Right lobe of liver (tissue), 6 donors: ENCODE measurements around the gene TEDC2. TPM values are rescaled to one million over a fixed set of nuclear protein-coding genes. Genes with fewer than 3 reads are reported as not detected.

ENCODE experiments used
- ATAC-seq, 4 donors: fragments of 200-7000 bp; cut with Tn5 transposase; one replicate each; pipeline ENCODE4 v1.9.1; 2020; ENCODE audit warnings: mild to moderate bottlenecking in 4 of 4, moderate library complexity in 4 of 4
- DNase-seq, 3 donors: peaks; one replicate each; pipeline ENCODE4 v3.0.0-alpha.2; 2020
- H3K27ac ChIP-seq, 3 donors: fragments of 200-600 bp; one replicate each; pipeline ENCODE4 v1.8.0; 2022
- H3K27me3 ChIP-seq, 2 donors: fragments of 200-600 bp; one replicate each; pipeline ENCODE4 v1.8.0; 2022
- H3K36me3 ChIP-seq, 4 donors: fragments of 200-600 bp; sonication (generic) in 1 of 4; one replicate each; pipeline versions ENCODE4 v1.5.1 to v1.8.0; 2017 to 2022; ENCODE audit warnings: control low read depth in 1 of 4
- H3K4me1 ChIP-seq, 4 donors: fragments of 200-600 bp; sonication (generic) in 1 of 4; one replicate each; pipeline versions ENCODE4 v1.5.1 to v1.8.0; 2017 to 2022; ENCODE audit warnings: control low read depth in 1 of 4
- H3K4me3 ChIP-seq, 3 donors: fragments of 200-600 bp; one replicate each; pipeline ENCODE4 v1.8.0; 2022
- H3K9me3 ChIP-seq, 4 donors: fragments of 200-600 bp; sonication (generic) in 1 of 4; one replicate each; pipeline versions ENCODE4 v1.5.1 to v1.8.0; 2017 to 2022; ENCODE audit warnings: control low read depth in 1 of 4
- CTCF ChIP-seq, 4 donors: fragments of 200-600 bp in 3 of 4; fragments of 450-650 bp in 1 of 4; IDR thresholded peaks; one replicate each; pipeline versions ENCODE4 v1.5.1 to v1.8.0; 2016 to 2022; ENCODE audit warnings: antibody characterized with exemption in 4 of 4, mild to moderate bottlenecking in 2 of 4
- POLR2A ChIP-seq: fragments of 450-650 bp; IDR thresholded peaks from one replicate; pipeline ENCODE4 v1.6.1; 2017; ENCODE audit warnings: antibody characterized with exemption, mild to moderate bottlenecking
- WGBS: methylation state at CpG from one replicate; pipeline ENCODE4 v1.1.6; 2018; ENCODE audit warnings: low coverage, low lambda C conversion rate; ENCODE audit not compliant: insufficient coverage; ENCODE audit errors: missing lambda C conversion rate; 5-methylcytosine and 5-hydroxymethylcytosine counted together
- intact Hi-C, 2 donors: fragments of 100-400 bp; cut with DNase I; formaldehyde crosslinking; loops; one replicate each; pipeline versions ENCODE4 v1.11.2 to v1.14.1; 2022
- total RNA-seq, 6 experiments: library from RNA; depleted of rRNA in 2 of 6; stranded (reverse); fragments of >200 nt in 2 of 6; fragmentation: NEBNext Ultra II Directional in 3 of 6; extraction: Animal tissue kit (Norgen Biotek cat#: 25700) in 3 of 6; gene quantifications; one replicate each; pipeline versions ENCODE4 v1.1.0 to v1.2.4, GENCODE V29; 2016 to 2023
- donor health status: DM: no; HTN: yes; CAD: no.
- donor health status: DM: no; HTN: no; CAD: no.
- donor health status: DM: no; HTN: no; CAD: no.
- donor health status: DM: no; HTN: yes; CAD: no.
- donor health status: DM: no; HTN: yes; CAD: no.

TEDC2 gene
- total RNA-seq, 6 experiments from 2014 or later: 0.35 to 2.8 (median 0.87) TPM

- Histone ChIP-seq H3K4me3 (no peak overlapping the region), H3K36me3 (no peaks in the 10 kb centered on the region), H3K4me1 (peaks cover 0 to 54% (median 15%) of the 10 kb centered on the region in 4 donors), H3K27me3 (no peaks in the 10 kb centered on the region), H3K9me3 (no peaks in the 10 kb centered on the region), H3K27ac (no peak overlapping the region)
- 100% methylated on average over 2 of the region's 7 CpGs for WGBS
- intact Hi-C loops: no loop called here
- TF ChIP-seq CTCF (IDR thresholded peaks at IDR 0.05) (no peak), POLR2A (no peak)
- no peak for DNase-seq
- ATAC-seq: no peak
These were observed 21.8 kb downstream of the TEDC2 start for GRCh38 chr16:2481676-2482075.

GRCh38 chr16:2482249-2482648, 22.3 kb downstream of the TEDC2 start:
- Histone ChIP-seq H3K4me3 (no peak overlapping the region), H3K36me3 (no peaks in the 10 kb centered on the region), H3K27ac (no peak overlapping the region), H3K9me3 (no peaks in the 10 kb centered on the region), H3K4me1 (peaks cover 0 to 49% (median 13%) of the 10 kb centered on the region in 4 donors), H3K27me3 (no peaks in the 10 kb centered on the region)
- TF ChIP-seq CTCF (IDR thresholded peaks at IDR 0.05) (no peak), POLR2A (no peak)
- ATAC-seq: no peak
- DNase-seq: peak in 1 of 3 donors; percentile 44
- intact Hi-C loops: no loop called here
- WGBS: 78% methylated on average over 6 of the region's 13 CpGs

- intact Hi-C loops: no loop called here
- TF ChIP-seq POLR2A (no peak), CTCF (IDR thresholded peaks at IDR 0.05) (no peak)
- Histone ChIP-seq H3K27me3 (no peaks in the 10 kb centered on the region), H3K36me3 (no peaks in the 10 kb centered on the region), H3K9me3 (no peaks in the 10 kb centered on the region), H3K27ac (no peak overlapping the region), H3K4me1 (peaks cover 0 to 42% (median 10%) of the 10 kb centered on the region in 4 donors), H3K4me3 (no peak overlapping the region)
- WGBS: 80% methylated on average over 20 of the region's 32 CpGs
- peak in 1 of 4 donors; percentile 9 for ATAC-seq
- DNase-seq: peak in 2 of 3 donors; percentile 26 to 57
These were observed 23.0 kb downstream of the TEDC2 start for GRCh38 chr16:2482708-2483534.

GRCh38 chr16:2483939-2484897, 24.3 kb downstream of the TEDC2 start:
- H3K36me3 ChIP-seq: no peaks in the 10 kb centered on the region
- DNase-seq (no peak), ATAC-seq (peak in 2 of 4 donors; percentile 8 to 11)
- no peaks in the 10 kb centered on the region for H3K9me3 ChIP-seq
- H3K4me1 ChIP-seq: peaks cover 0 to 36% (median 9%) of the 10 kb centered on the region in 4 donors
- H3K27me3 ChIP-seq: no peaks in the 10 kb centered on the region
- intact Hi-C loops: no loop called here
- WGBS: 89% methylated on average over 11 of the region's 16 CpGs
- H3K27ac ChIP-seq: peak overlapping the region; percentile 18 to 78 (median 60)
- TF ChIP-seq POLR2A: no peak
- TF ChIP-seq CTCF (IDR thresholded peaks at IDR 0.05): no peak
- no peak overlapping the region for H3K4me3 ChIP-seq
